Thoracic aorta (tissue), 2 donors: ENCODE measurements around the gene TTLL5. TPM values are rescaled to one million over a fixed set of nuclear protein-coding genes. Genes with fewer than 3 reads are reported as not detected.

ENCODE experiments used
- ATAC-seq: fragments of 150-250 bp; one replicate; pipeline ENCODE4 v1.8.0; 2017; ENCODE audit warnings: low read depth; ENCODE audit not compliant: insufficient number of reproducible peaks, low FRiP score
- DNase-seq: peaks from one replicate; pipeline ENCODE4 v3.0.0-alpha.2; 2020; ENCODE audit warnings: low spot score
- H3K27ac ChIP-seq, 2 donors: fragments of 200-600 bp; sonication (generic); 1 replicate in 1 of 2; 2 replicates in 1 of 2; pipeline ENCODE4 v1.5.1; 2016; ENCODE audit warnings: mild to moderate bottlenecking in 2 of 2, moderate library complexity in 2 of 2
- H3K27me3 ChIP-seq: fragments of 200-600 bp; sonication (generic); replicated peaks from 2 replicates; pipeline ENCODE4 v1.6.0; 2016; ENCODE audit warnings: mild to moderate bottlenecking; ENCODE audit not compliant: insufficient read depth
- H3K36me3 ChIP-seq: fragments of 200-600 bp; sonication (generic); one replicate; pipeline ENCODE4 v1.5.1; 2016
- H3K4me1 ChIP-seq, 2 donors: fragments of 200-600 bp; sonication (generic); 1 replicate in 1 of 2; 2 replicates in 1 of 2; pipeline versions ENCODE4 v1.5.1 to v1.6.0; 2016; ENCODE audit warnings: low read depth in 2 of 2, mild to moderate bottlenecking in 1 of 2; ENCODE audit not compliant: control insufficient read depth in 1 of 2
- H3K4me3 ChIP-seq: fragments of 200-600 bp; sonication (generic); 2 replicates; pipeline ENCODE4 v1.5.1; 2016; ENCODE audit warnings: mild to moderate bottlenecking
- H3K9me3 ChIP-seq: fragments of 200-600 bp; sonication (generic); 2 replicates; pipeline ENCODE4 v1.5.1; 2016
- total RNA-seq, 2 donors: library from RNA; depleted of rRNA; stranded (reverse); fragments of >200 nt; gene quantifications; one replicate each; pipeline versions ENCODE4 v1.1.0 to v1.2.3, GENCODE V29; 2016
- TF ChIP-seq, protein P1 (sequence below): fragments of 200-600 bp; sonication (generic); IDR thresholded peaks from one replicate; pipeline ENCODE4 v1.5.1; 2019; ENCODE audit warnings: antibody characterized with exemption

TTLL5 gene
- total RNA-seq, 2 donors from 2014 or later, result 34.7 to 47.9 TPM

- ATAC-seq (no peak), DNase-seq (no peak)
- no peaks in the 10 kb centered on the region for H3K36me3 ChIP-seq
- no peaks in the 10 kb centered on the region for H3K27me3 ChIP-seq
- H3K9me3 ChIP-seq, result no peaks in the 10 kb centered on the region
- no peak overlapping the region for H3K27ac ChIP-seq
- TF ChIP-seq, protein P1, sequence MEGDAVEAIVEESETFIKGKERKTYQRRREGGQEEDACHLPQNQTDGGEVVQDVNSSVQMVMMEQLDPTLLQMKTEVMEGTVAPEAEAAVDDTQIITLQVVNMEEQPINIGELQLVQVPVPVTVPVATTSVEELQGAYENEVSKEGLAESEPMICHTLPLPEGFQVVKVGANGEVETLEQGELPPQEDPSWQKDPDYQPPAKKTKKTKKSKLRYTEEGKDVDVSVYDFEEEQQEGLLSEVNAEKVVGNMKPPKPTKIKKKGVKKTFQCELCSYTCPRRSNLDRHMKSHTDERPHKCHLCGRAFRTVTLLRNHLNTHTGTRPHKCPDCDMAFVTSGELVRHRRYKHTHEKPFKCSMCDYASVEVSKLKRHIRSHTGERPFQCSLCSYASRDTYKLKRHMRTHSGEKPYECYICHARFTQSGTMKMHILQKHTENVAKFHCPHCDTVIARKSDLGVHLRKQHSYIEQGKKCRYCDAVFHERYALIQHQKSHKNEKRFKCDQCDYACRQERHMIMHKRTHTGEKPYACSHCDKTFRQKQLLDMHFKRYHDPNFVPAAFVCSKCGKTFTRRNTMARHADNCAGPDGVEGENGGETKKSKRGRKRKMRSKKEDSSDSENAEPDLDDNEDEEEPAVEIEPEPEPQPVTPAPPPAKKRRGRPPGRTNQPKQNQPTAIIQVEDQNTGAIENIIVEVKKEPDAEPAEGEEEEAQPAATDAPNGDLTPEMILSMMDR, result no peak
- H3K4me1 ChIP-seq, result peaks cover 12 to 52% of the 10 kb centered on the region in 2 donors
- peak overlapping the region; percentile 17 for H3K4me3 ChIP-seq
Observed at GRCh38 chr14:75977582-75977943, 316.5 kb downstream of the TTLL5 start.

DNA sequence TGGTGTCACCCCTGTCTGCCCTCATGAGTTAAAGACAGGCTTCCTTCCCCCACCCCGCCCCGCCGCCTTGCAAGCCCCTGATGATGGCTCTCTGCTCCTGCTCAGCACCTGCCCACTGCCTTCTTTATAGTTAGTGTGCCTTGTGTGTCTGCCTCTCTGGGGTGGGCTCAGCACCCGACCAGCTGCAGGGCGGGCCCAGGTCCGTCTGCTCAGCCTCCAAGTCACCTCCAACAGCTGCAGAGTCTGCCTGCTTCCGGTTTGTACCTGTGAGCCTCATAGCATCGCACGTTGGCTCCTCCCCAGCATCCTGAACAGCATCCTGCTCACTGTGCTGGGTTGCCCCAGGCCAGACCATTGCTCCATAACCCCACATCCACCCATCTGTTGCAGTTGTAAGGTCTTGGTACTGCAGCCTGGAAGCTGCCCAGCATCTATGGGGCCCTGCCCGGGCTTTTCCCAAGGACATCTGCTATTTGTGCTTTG lies 317.2 kb downstream of the TTLL5 start:
- TF ChIP-seq, protein P1, result no peak
- DNase-seq, result no peak
- H3K27ac ChIP-seq, result peak overlapping the region in 1 of 2 donors; percentile 22
- H3K4me3 ChIP-seq, result peak overlapping the region; percentile 17
- ATAC-seq, result no peak
- H3K27me3 ChIP-seq, result no peaks in the 10 kb centered on the region
- H3K4me1 ChIP-seq, result peaks cover 14 to 57% of the 10 kb centered on the region in 2 donors
- no peaks in the 10 kb centered on the region for H3K9me3 ChIP-seq
- no peaks in the 10 kb centered on the region for H3K36me3 ChIP-seq

DNA sequence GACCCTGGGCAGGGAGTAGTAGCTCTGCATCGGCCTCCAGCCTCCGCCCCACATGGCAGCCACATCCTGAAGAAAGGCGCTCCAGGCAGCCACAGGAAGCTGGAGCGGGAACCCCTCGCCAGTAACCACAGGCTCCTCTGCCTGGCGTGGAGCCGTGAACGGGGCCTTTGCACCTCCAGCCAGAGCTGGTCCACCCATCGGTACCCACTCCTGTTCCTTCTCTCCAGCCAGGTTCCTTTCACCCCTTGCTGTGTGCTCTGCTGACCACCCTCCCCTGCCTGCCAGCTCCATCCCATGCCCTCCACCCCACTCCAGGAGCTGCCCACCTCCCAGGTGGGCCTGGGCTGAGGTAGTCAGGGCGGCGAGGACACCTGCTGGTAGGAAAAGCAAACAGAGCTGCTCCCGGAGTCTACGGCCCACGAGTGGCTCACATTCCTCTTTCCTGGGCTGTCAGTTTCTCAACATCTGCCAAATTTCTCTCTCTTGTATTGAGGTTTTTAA lies 318.1 kb downstream of the TTLL5 start:
- peak overlapping the region; percentile 93 for H3K4me3 ChIP-seq
- no peaks in the 10 kb centered on the region for H3K36me3 ChIP-seq
- peaks cover 14 to 58% of the 10 kb centered on the region in 2 donors for H3K4me1 ChIP-seq
- no peaks in the 10 kb centered on the region for H3K9me3 ChIP-seq
- no peak for DNase-seq
- TF ChIP-seq, protein P1, result peak; percentile 47
- H3K27me3 ChIP-seq, result no peaks in the 10 kb centered on the region
- H3K27ac ChIP-seq, result peak overlapping the region; percentile 36 to 99
- ATAC-seq, result no peak

DNA sequence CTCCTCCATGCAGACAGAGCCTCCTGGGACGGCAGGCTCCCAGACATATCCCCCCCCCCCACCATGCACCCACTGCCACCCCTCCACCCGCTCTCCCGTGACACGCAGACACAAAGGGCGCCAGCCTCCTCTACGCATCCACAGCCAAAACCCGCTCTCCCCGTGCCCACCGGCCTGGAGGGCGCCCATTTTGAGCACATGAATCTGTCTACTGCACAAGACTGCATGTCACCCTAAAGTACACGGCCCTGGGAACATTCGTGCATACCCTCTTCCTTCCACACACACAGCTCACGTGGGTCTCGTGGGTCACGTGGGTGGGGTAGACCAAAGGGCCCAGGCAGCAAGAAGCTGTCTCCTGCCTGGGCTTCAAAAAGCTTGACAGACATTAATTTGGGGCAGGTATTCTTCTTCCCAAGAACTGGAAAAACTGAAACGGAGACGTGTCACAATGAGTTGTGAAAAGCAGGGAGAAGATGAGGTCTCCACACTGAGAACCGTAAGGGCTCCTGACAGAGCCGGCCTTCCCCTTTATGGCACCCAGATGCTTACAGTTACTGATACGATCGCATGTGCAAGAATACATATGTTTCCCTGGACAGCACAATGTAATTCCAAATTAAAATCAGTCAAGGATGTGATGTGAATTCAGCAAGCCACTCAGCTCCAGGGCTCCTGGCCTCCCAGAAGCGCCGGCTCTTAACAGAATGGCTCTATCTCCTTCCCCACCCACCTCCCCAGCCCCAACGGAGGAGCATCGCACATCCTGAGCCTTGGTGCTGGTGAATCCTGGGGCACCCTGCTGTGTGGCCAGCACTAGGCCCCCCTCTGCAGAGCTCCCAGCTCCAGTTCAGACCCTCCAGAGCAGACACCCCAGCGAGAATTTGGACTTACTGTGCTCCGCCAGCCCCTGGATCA lies 318.9 kb downstream of the TTLL5 start:
- Histone ChIP-seq H3K27me3 (no peaks in the 10 kb centered on the region), H3K9me3 (no peaks in the 10 kb centered on the region), H3K4me3 (peak overlapping the region; percentile 93), H3K27ac (peak overlapping the region; percentile 99), H3K36me3 (no peaks in the 10 kb centered on the region), H3K4me1 (peaks cover 14 to 60% of the 10 kb centered on the region in 2 donors)
- no peak for DNase-seq
- no peak for ATAC-seq
- TF ChIP-seq, protein P1, result no peak

DNA sequence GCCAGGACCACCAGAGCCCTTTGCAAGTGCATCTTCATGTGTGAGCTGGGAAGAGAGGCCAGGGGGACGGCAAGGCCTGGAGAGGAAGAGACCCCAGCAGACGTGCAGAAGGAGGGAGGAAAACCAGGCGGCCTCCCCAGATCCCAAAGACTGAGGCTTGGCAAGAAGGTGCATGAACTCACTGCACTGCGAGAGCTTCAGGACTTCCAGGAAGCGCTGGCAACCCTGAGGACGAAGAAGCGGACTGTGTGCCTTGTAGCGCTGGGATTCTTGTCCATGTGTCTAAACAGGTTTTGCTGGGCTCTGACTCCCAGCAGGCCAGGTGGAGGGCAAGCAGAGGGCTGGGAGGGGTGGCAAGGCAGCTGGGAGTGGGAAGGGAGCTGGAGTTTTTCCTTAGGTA lies 319.8 kb downstream of the TTLL5 start:
- peak overlapping the region; percentile 99 for H3K27ac ChIP-seq
- DNase-seq (no peak), ATAC-seq (no peak)
- no peaks in the 10 kb centered on the region for H3K9me3 ChIP-seq
- no peaks in the 10 kb centered on the region for H3K27me3 ChIP-seq
- TF ChIP-seq, protein P1, result no peak
- H3K4me1 ChIP-seq, result peaks cover 14 to 63% of the 10 kb centered on the region in 2 donors
- no peaks in the 10 kb centered on the region for H3K36me3 ChIP-seq
- H3K4me3 ChIP-seq, result peak overlapping the region; percentile 93
